NCI-H146 treated with DMSO at 0.1 percent for 48 hours (cell line): ENCODE measurements around the gene HSDL2.
"Not testable (repeated sequence)": the region's sequence is repeated elsewhere in the genome, so short reads cannot be mapped to it uniquely, and the experiment has no call there.

Experiments used
- DNase-seq: peaks from one replicate; lab custom pipeline; 2025; ENCODE audit not compliant: unreplicated experiment; lab: John Stamatoyannopoulos, UW

HSDL2 gene

GRCh38 chr9:112494153-112494552, 114.2 kb downstream of the HSDL2 start:
- no peak for DNase-seq

- DNase-seq: no peak
Measured at GRCh38 chr9:112495614-112496013, 115.7 kb downstream of the HSDL2 start.

GRCh38 chr9:112496074-112496722, 116.3 kb downstream of the HSDL2 start:
- no peak for DNase-seq

GRCh38 chr9:112500842-112501241, 120.9 kb downstream of the HSDL2 start:
- DNase-seq: no peak

GRCh38 chr9:112501287-112501686, 121.4 kb downstream of the HSDL2 start:
- DNase-seq: no peak

GRCh38 chr9:112502175-112502946, 122.5 kb downstream of the HSDL2 start:
- DNase-seq: no peak

- DNase-seq: no peak
Measured at GRCh38 chr9:112503170-112503569, 123.3 kb downstream of the HSDL2 start.

GRCh38 chr9:112505086-112505485, 125.2 kb downstream of the HSDL2 start:
- DNase-seq: no peak

- DNase-seq: no peak
Measured at GRCh38 chr9:112505607-112506006, 125.7 kb downstream of the HSDL2 start.

GRCh38 chr9:112506571-112506970, 126.7 kb downstream of the HSDL2 start:
- DNase-seq: no peak

- DNase-seq: no peak
Measured at GRCh38 chr9:112507001-112507680, 127.2 kb downstream of the HSDL2 start.

GRCh38 chr9:112508377-112508776, 128.5 kb downstream of the HSDL2 start:
- no peak for DNase-seq

GRCh38 chr9:112512377-112512776, 132.5 kb downstream of the HSDL2 start:
- DNase-seq: not testable (repeated sequence)

- no peak for DNase-seq
Measured at GRCh38 chr9:112516769-112517168, 136.9 kb downstream of the HSDL2 start.

GRCh38 chr9:112520069-112520468, 140.2 kb downstream of the HSDL2 start:
- no peak for DNase-seq

- DNase-seq: no peak
Measured at GRCh38 chr9:112520656-112521055, 140.7 kb downstream of the HSDL2 start.
